CD4-positive, alpha-beta T cell (primary cell): ENCODE data around the gene CGB8. TPM values are rescaled to one million over a fixed set of nuclear protein-coding genes. Genes with fewer than 3 reads are reported as not detected.
"Not testable (repeated sequence)": the region's sequence is repeated elsewhere in the genome, so short reads cannot be mapped to it uniquely, and the experiment has no call there.

Experiments used
- ATAC-seq: fragments of 200-7000 bp; cut with Tn5 transposase; one replicate; pipeline ENCODE4 v1.10.0; 2022; ENCODE audit warnings: mild to moderate bottlenecking; ENCODE audit not compliant: poor library complexity
- CTCF ChIA-PET: fragments of 350-600 bp; sonication (Branson Sonifier 250); formaldehyde crosslinking; loops from one replicate; lab custom pipeline; 2021; ENCODE audit warnings: antibody characterized with exemption, inconsistent platforms; lab: Charles Lee
- POLR2A ChIA-PET: fragments of 350-600 bp; sonication (Branson Sonifier 250); formaldehyde crosslinking; loops from one replicate; lab custom pipeline; 2021; ENCODE audit warnings: antibody characterized with exemption, inconsistent platforms; lab: Charles Lee
- DNase-seq, 14 experiments: peaks; one replicate each; pipeline ENCODE4 v3.0.0-alpha.2; 2013 to 2020; ENCODE audit warnings: mixed read lengths in 2 of 14
- H3K27ac ChIP-seq, 2 donors: one replicate each; pipeline versions ENCODE4 v1.5.1 to v1.7.0; 2013; ENCODE audit warnings: low read length in 2 of 2, low read depth in 1 of 2, mild to moderate bottlenecking in 1 of 2
- H3K27me3 ChIP-seq, 2 experiments: 1 replicate in 1 of 2; 2 replicates in 1 of 2; pipeline versions ENCODE4 v1.6.1 to v1.7.0; 2013; ENCODE audit warnings: low read length in 2 of 2, control low read depth in 1 of 2, mild to moderate bottlenecking in 1 of 2, moderate library complexity in 1 of 2; ENCODE audit not compliant: insufficient read depth in 2 of 2, control insufficient read depth in 1 of 2
- H3K36me3 ChIP-seq: one replicate; pipeline ENCODE4 v1.6.1; 2013; ENCODE audit warnings: low read length, control low read depth; ENCODE audit not compliant: insufficient read depth
- H3K4me1 ChIP-seq: one replicate; pipeline ENCODE4 v1.6.1; 2013; ENCODE audit warnings: low read length, control low read depth; ENCODE audit not compliant: insufficient read depth
- H3K4me3 ChIP-seq: one replicate; pipeline ENCODE4 v1.5.1; 2013; ENCODE audit warnings: mild to moderate bottlenecking, low read length, moderate library complexity
- H3K9me3 ChIP-seq, 2 experiments: 1 replicate in 1 of 2; 2 replicates in 1 of 2; pipeline versions ENCODE4 v1.6.1 to v1.7.0; 2013; ENCODE audit warnings: low read length in 2 of 2, mild to moderate bottlenecking in 2 of 2, control low read depth in 1 of 2, moderate library complexity in 1 of 2; ENCODE audit not compliant: control insufficient read depth in 1 of 2, insufficient read depth in 1 of 2
- H3K27ac Mint-ChIP-seq: one replicate; pipeline ENCODE4 v1.8.0; 2020; ENCODE audit warnings: mixed read lengths
- H3K27me3 Mint-ChIP-seq: one replicate; pipeline ENCODE4 v1.8.0; 2021; ENCODE audit warnings: mixed read lengths
- H3K36me3 Mint-ChIP-seq: one replicate; pipeline ENCODE4 v1.8.0; 2021; ENCODE audit warnings: low read depth, mixed read lengths
- H3K4me1 Mint-ChIP-seq: one replicate; pipeline ENCODE4 v1.8.0; 2021; ENCODE audit warnings: low read depth, mixed read lengths
- H3K4me3 Mint-ChIP-seq: one replicate; pipeline ENCODE4 v1.8.0; 2020; ENCODE audit warnings: mild to moderate bottlenecking, mixed read lengths
- H3K9me3 Mint-ChIP-seq: one replicate; pipeline ENCODE4 v1.8.0; 2020; ENCODE audit warnings: mixed read lengths
- intact Hi-C, 2 experiments: fragments of 100-400 bp; cut with DNase I in 1 of 2; cut with micrococcal nuclease in 1 of 2; formaldehyde crosslinking; loops; one replicate each; pipeline versions ENCODE4 v1.15.1 to v1.9.0; 2023 to 2025; cut with DNase I, micrococcal nuclease
- polyA plus RNA-seq, 2 donors: library from polyadenylated mRNA; unstranded; fragments of 120-200 nt; gene quantifications; one replicate each; pipeline ENCODE4 v1.2.1, GENCODE V29; 2013
- total RNA-seq, 174 experiments: library from RNA in 2 of 174; stranded (reverse) in 2 of 174; gene quantifications; one replicate each; pipeline ENCODE4 v1.2.3 and lab custom pipeline; 2021 to 2026
- TF ChIP-seq, protein P1 (sequence below): fragments of 200-600 bp; IDR thresholded peaks from one replicate; pipeline ENCODE4 v1.8.0; 2022; ENCODE audit warnings: antibody characterized with exemption, mild to moderate bottlenecking

The CGB8 gene
- not detected for total RNA-seq
- polyA plus RNA-seq (2013, experiment 1 of 2), result not detected
- not detected for polyA plus RNA-seq (2013, experiment 2 of 2)
- 0 to 0.06 (median 0) reads per million in 172 experiments for total RNA-seq (lab: John Stamatoyannopoulos, UW)

DNA sequence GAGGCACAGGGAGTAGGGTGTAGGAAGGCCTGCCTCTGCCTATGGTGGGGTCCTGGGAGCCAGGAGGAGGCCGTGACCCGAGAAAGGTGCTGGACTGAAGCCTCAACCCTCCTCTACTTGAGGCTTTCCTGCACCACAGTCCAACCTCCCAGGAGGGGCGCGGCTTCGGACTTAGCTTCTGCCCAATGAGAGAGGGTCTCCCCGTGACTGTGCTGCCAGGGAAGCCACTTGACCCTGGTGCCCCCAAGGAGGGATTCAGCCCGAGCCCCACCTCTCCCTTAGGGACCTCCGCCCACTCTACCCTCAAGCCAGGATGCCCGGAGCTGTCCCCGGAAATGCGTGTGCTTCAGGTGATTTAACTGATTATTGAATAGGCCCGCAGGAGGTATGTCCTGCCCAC lies at the start of gene CGB8:
TSS of gene CGB8 (minus strand) at position 101 of the 400 bp plus-strand sequence. CDS start 372 bp downstream, outside the sequence.
- intact Hi-C loops, H3K27ac Mint-ChIP-seq: not testable (repeated sequence)

DNA sequence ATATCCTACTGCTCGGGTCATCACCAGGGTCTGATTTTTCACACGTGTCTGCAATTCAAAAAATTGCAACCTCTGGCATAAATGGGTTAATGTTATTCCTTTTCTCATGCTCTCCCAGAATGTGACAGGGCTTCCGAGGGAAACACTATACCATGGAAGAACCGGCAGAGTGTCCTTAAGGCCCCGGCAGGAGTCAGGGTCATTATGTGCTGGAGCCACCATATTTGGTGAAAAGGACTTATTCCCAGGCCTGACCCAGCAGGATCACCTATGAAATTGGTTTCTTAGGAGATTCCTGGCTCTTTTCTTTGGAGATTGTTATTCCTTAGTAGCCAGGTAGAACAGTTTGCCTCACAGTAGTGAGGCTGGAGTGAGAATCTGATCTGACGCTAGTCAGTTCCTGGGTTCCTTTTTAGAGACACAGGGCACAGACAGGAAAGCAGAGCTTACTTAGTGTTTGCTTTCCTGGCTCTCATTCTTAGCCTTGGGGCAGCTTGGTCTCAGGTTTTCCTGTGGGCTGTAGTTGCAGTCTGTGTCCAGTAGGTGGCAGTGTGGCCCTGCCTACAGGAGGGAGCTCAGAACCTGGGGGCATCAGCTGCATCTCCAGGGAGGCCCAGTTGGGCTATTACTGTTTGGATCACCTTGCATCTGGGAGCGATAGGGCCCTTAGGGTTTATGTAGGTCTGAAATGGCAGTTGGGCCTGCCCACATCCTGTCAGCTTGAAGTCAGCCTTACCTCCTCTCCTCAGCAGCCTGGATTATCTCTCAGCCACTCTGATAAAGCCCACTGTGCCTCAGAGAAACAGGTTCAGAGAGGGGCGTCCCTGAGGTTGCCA lies 48.8 kb upstream of the CGB8 start:
- peak overlapping the region; percentile 30 for H3K27ac Mint-ChIP-seq
- no peaks in the 10 kb centered on the region for H3K27me3 Mint-ChIP-seq
- H3K36me3 Mint-ChIP-seq, result peaks cover 85% of the 10 kb centered on the region

More for the DNA sequence above, at the start of gene CGB8:
- H3K36me3 Mint-ChIP-seq, DNase-seq, H3K9me3 Mint-ChIP-seq, H3K27ac ChIP-seq, H3K9me3 ChIP-seq, H3K4me3 ChIP-seq, H3K36me3 ChIP-seq, ATAC-seq, H3K4me3 Mint-ChIP-seq, H3K4me1 Mint-ChIP-seq, CTCF ChIA-PET, H3K27me3 Mint-ChIP-seq, POLR2A ChIA-PET, H3K4me1 ChIP-seq, H3K27me3 ChIP-seq: not testable (repeated sequence)

DNA sequence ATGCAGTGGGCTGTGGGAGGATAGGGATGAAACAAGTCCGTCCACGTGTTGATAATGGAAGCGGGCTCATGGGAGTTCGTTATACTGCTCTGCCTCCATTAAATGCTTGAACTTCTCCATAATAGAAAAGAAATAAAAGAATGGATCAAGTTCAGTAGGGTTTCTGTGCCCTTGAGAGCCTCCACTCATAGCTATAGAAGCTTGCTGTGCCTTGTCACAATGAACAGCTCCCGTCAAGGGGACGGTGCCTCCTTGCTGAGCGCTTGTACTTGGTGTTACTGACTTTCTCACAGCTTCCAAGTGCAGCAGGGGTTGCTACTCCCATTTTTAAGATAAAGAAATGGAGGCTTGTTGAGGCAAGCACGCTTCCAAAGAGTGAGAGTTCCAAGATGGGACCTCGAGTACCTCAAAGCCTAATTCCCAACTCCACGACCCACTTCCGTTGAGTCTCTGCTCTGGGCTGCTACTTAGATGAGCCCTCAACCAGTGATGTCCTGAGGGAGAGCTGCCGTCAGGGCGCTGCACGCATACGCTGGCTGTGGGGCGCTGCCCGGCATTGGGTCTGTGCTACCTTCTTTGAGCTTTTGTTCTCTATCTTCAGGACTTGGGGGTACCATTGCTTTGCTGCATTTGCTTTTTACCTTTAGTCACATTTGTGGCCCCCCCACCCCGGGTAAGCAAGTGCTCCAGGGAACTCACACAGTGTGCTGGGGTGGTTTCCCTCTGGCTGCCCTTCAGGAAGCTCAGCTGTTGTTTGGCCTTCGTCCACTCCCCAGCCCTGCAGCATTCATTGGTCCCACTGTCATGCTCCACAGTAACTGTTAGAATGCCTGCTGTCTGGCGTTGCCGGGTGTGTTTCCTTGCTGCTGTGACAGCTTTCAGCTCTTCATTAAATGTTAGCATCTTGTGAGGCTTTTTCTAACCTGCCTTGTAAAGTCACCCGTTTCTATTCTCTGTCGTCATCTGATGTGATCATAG lies 45.9 kb upstream of the CGB8 start:
- Mint-ChIP-seq H3K27ac (no peak overlapping the region), H3K4me3 (no peak overlapping the region), H3K4me1 (peaks cover 29% of the 10 kb centered on the region), H3K9me3 (no peaks in the 10 kb centered on the region), H3K36me3 (peaks cover 91% of the 10 kb centered on the region), H3K27me3 (no peaks in the 10 kb centered on the region)
- DNase-seq (no peak), ATAC-seq (no peak)
- ChIA-PET POLR2A (no interaction called here), CTCF (interaction anchor here (0.6 to 1.9 kb wide), 4 partner anchors 19 to 507 kb away, joined by 3 to 10 read pairs (median 4); partner anchors contain the start of gene LIN7B)
- intact Hi-C loops, result no loop called here
- Histone ChIP-seq H3K4me3 (no peak overlapping the region), H3K27me3 (no peaks in the 10 kb centered on the region), H3K36me3 (peaks cover 89% of the 10 kb centered on the region), H3K9me3 (no peaks in the 10 kb centered on the region), H3K27ac (no peak overlapping the region), H3K4me1 (peaks cover 25% of the 10 kb centered on the region)
- TF ChIP-seq, protein P1, sequence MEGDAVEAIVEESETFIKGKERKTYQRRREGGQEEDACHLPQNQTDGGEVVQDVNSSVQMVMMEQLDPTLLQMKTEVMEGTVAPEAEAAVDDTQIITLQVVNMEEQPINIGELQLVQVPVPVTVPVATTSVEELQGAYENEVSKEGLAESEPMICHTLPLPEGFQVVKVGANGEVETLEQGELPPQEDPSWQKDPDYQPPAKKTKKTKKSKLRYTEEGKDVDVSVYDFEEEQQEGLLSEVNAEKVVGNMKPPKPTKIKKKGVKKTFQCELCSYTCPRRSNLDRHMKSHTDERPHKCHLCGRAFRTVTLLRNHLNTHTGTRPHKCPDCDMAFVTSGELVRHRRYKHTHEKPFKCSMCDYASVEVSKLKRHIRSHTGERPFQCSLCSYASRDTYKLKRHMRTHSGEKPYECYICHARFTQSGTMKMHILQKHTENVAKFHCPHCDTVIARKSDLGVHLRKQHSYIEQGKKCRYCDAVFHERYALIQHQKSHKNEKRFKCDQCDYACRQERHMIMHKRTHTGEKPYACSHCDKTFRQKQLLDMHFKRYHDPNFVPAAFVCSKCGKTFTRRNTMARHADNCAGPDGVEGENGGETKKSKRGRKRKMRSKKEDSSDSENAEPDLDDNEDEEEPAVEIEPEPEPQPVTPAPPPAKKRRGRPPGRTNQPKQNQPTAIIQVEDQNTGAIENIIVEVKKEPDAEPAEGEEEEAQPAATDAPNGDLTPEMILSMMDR, result no peak

More for the DNA sequence above, 48.8 kb upstream of the CGB8 start:
- Histone ChIP-seq H3K27me3 (no peaks in the 10 kb centered on the region), H3K27ac (no peak overlapping the region), H3K4me3 (no peak overlapping the region), H3K9me3 (no peaks in the 10 kb centered on the region), H3K4me1 (peaks cover 14% of the 10 kb centered on the region), H3K36me3 (peaks cover 85% of the 10 kb centered on the region)
- ATAC-seq, result peak; percentile 93
- intact Hi-C loops, result loop anchor here (1.0 to 2.0 kb wide), 2 partner anchors 48 to 101 kb away; no protein-coding TSS in a partner anchor
- Mint-ChIP-seq H3K4me3 (no peak overlapping the region), H3K4me1 (peaks cover 21% of the 10 kb centered on the region), H3K9me3 (no peaks in the 10 kb centered on the region)
- ChIA-PET CTCF (interaction anchor here (0.6 to 2.7 kb wide), 35 partner anchors 9 to 379 kb away, joined by 3 to 31 read pairs (median 4); partner anchors contain the start of genes GYS1, LIN7B, PPFIA3 and SNRNP70), POLR2A (interaction anchor here (0.7 to 1.2 kb wide), 8 partner anchors 8 to 104 kb away, joined by 3 to 8 read pairs (median 4); partner anchors contain the start of genes GYS1, LIN7B and RUVBL2)
- TF ChIP-seq, protein P1, result peak; percentile 96
- DNase-seq, result peak; percentile 61 to 87 (median 68)
